HL-60 (cell line): ENCODE results near the gene SORCS2.

Experiments
- GABPA ChIP-seq: IDR thresholded peaks from 2 replicates; pipeline ENCODE4 v1.6.1; 2012; ENCODE audit warnings: low read depth
- TF ChIP-seq, protein P1 (sequence below): IDR thresholded peaks from one replicate; pipeline ENCODE4 v1.5.1; 2011; ENCODE audit warnings: low read length, control low read depth, inconsistent platforms; ENCODE audit not compliant: insufficient read depth

DNA sequence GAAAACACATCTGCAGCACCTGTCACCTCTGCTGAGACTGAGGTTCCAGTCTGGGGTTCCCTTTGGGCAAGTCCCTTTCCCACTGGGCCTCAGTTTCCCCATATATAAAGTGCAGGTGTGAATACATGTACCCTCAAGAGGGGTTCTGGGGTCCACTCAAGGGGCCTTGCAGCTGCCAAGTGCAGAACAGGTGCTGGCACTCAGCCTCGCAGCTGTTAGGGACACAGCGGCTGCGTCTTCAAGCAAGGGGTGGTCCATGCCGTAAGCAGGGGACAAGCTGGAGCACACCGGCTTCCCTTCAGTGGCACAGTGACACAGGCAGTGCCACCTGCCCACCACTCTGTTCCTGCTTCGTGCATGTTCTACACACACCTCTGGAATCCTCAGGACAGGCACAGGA, 329.3 kb downstream of the SORCS2 start:
- TF ChIP-seq, protein P1, sequence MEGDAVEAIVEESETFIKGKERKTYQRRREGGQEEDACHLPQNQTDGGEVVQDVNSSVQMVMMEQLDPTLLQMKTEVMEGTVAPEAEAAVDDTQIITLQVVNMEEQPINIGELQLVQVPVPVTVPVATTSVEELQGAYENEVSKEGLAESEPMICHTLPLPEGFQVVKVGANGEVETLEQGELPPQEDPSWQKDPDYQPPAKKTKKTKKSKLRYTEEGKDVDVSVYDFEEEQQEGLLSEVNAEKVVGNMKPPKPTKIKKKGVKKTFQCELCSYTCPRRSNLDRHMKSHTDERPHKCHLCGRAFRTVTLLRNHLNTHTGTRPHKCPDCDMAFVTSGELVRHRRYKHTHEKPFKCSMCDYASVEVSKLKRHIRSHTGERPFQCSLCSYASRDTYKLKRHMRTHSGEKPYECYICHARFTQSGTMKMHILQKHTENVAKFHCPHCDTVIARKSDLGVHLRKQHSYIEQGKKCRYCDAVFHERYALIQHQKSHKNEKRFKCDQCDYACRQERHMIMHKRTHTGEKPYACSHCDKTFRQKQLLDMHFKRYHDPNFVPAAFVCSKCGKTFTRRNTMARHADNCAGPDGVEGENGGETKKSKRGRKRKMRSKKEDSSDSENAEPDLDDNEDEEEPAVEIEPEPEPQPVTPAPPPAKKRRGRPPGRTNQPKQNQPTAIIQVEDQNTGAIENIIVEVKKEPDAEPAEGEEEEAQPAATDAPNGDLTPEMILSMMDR, result no peak
- no peak for TF ChIP-seq GABPA
